ENCODE results near the gene MICAL3. TPM values are rescaled to one million over a fixed set of nuclear protein-coding genes. Genes with fewer than 3 reads are reported as not detected.
"Not testable (repeated sequence)": the region's sequence is repeated elsewhere in the genome, so short reads cannot be mapped to it uniquely, and the experiment has no call there.

Gene MICAL3
- polyA plus RNA-seq, 1 donor, result 36.1 TPM

- H3K4me1 ChIP-seq (ENCODE audit: control insufficient read depth, insufficient read depth, low read length), result peaks cover 20% of the 10 kb centered on the region
- 80% methylated on average over 1 of the region's 11 CpGs for WGBS (ENCODE audit: insufficient coverage, low lambda C conversion rate)
- not testable (repeated sequence) for H3K27me3 ChIP-seq (ENCODE audit: control insufficient read depth, insufficient read depth, low read length); H3K27ac ChIP-seq (ENCODE audit: low read length); H3K4me3 ChIP-seq (ENCODE audit: low read length); H3K36me3 ChIP-seq (ENCODE audit: control insufficient read depth, insufficient read depth, low read length); DNase-seq; H3K9me3 ChIP-seq (ENCODE audit: control insufficient read depth, low read depth, low read length)
These were observed 39.3 kb downstream of the MICAL3 start for GRCh38 chr22:17985071-17985470.

GRCh38 chr22:17984114-17984513 is 40.2 kb downstream of the MICAL3 start:
- Histone ChIP-seq H3K27ac (ENCODE audit: low read length) (no peak overlapping the region), H3K4me1 (ENCODE audit: control insufficient read depth, insufficient read depth, low read length) (peaks cover 22% of the 10 kb centered on the region), H3K4me3 (ENCODE audit: low read length) (no peak overlapping the region), H3K9me3 (ENCODE audit: control insufficient read depth, low read depth, low read length) (no peaks in the 10 kb centered on the region), H3K27me3 (ENCODE audit: control insufficient read depth, insufficient read depth, low read length) (no peaks in the 10 kb centered on the region), H3K36me3 (ENCODE audit: control insufficient read depth, insufficient read depth, low read length) (no peaks in the 10 kb centered on the region)
- WGBS (ENCODE audit: insufficient coverage, low lambda C conversion rate), result no CpG with 5 or more reads among the region's 8 CpGs
- no peak for DNase-seq

GRCh38 chr22:17982572-17983141 is 41.7 kb downstream of the MICAL3 start:
- WGBS (ENCODE audit: insufficient coverage, low lambda C conversion rate), result 80% methylated on average over 1 of the region's 7 CpGs
- Histone ChIP-seq H3K27ac (ENCODE audit: low read length) (no peak overlapping the region), H3K36me3 (ENCODE audit: control insufficient read depth, insufficient read depth, low read length) (no peaks in the 10 kb centered on the region), H3K27me3 (ENCODE audit: control insufficient read depth, insufficient read depth, low read length) (no peaks in the 10 kb centered on the region), H3K4me1 (ENCODE audit: control insufficient read depth, insufficient read depth, low read length) (peaks cover 22% of the 10 kb centered on the region), H3K4me3 (ENCODE audit: low read length) (no peak overlapping the region), H3K9me3 (ENCODE audit: control insufficient read depth, low read depth, low read length) (no peaks in the 10 kb centered on the region)
- DNase-seq, result peak; percentile 61 to 78

DNA sequence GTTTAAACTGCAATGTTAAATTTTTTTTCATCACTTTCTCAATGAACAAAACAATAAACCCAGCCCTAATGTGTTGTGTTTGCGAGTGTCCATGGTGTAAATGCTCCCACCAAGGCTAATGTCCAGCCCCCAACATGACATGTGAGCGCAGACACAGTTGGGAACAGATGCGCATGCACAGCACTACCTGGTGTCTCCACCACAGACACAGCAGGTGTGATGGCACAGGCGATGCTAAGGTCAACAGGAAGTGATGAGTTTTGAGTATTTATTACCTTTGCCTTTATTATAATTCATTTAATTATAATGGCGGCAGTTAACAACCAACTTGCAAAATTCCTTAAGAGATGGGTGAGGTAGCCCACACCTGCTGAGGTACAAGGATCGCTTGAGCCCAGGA is 42.9 kb downstream of the MICAL3 start:
- no peak overlapping the region for H3K27ac ChIP-seq (ENCODE audit: low read length)
- H3K9me3 ChIP-seq (ENCODE audit: control insufficient read depth, low read depth, low read length), result no peaks in the 10 kb centered on the region
- WGBS (ENCODE audit: insufficient coverage, low lambda C conversion rate), result no CpG with 5 or more reads among the region's 6 CpGs

GRCh38 chr22:17980638-17981051 is 43.7 kb downstream of the MICAL3 start:
- no peak overlapping the region for H3K4me3 ChIP-seq (ENCODE audit: low read length)
- DNase-seq, result peak; percentile 87 to 89
- peak overlapping the region; percentile 47 for H3K27ac ChIP-seq (ENCODE audit: low read length)
- no peaks in the 10 kb centered on the region for H3K27me3 ChIP-seq (ENCODE audit: control insufficient read depth, insufficient read depth, low read length)
- H3K4me1 ChIP-seq (ENCODE audit: control insufficient read depth, insufficient read depth, low read length), result peaks cover 22% of the 10 kb centered on the region
- no peaks in the 10 kb centered on the region for H3K36me3 ChIP-seq (ENCODE audit: control insufficient read depth, insufficient read depth, low read length)
- no CpG with 5 or more reads among the region's 13 CpGs for WGBS (ENCODE audit: insufficient coverage, low lambda C conversion rate)
- H3K9me3 ChIP-seq (ENCODE audit: control insufficient read depth, low read depth, low read length), result no peaks in the 10 kb centered on the region

More for the DNA sequence above, 42.9 kb downstream of the MICAL3 start:
- H3K27me3 ChIP-seq (ENCODE audit: control insufficient read depth, insufficient read depth, low read length), result no peaks in the 10 kb centered on the region
- no peak overlapping the region for H3K4me3 ChIP-seq (ENCODE audit: low read length)
- no peaks in the 10 kb centered on the region for H3K36me3 ChIP-seq (ENCODE audit: control insufficient read depth, insufficient read depth, low read length)
- DNase-seq, result no peak
- peaks cover 22% of the 10 kb centered on the region for H3K4me1 ChIP-seq (ENCODE audit: control insufficient read depth, insufficient read depth, low read length)

DNA sequence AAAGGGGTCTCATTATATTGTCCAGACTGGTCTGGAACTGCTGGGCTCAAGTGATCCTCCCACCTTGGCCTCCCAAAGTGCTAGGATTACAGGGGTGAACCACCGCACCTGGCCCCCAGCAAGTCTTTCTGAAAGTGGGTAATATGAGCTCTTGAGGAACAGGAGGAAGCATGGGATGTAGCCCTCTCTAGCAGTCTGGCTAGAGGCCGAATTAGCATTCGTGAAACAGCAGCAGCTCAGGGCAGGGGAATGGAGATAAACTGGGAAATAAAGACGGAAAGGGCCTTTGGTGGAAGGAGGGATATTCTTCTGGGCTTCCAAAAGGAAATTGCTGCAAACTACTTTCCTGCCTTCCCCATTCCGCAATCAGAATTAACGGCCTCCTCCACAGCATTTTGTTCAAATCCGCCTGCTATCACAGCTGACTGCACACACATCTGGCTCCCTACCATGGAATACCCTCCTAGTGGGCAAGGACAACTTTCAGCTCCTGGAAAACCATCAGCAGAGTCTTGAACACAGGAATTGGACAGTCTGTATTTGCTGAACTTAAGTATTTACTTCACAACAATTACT is 44.3 kb downstream of the MICAL3 start:
- no CpG with 5 or more reads among the region's 7 CpGs for WGBS (ENCODE audit: insufficient coverage, low lambda C conversion rate)
- Histone ChIP-seq H3K4me3 (ENCODE audit: low read length) (no peak overlapping the region), H3K27ac (ENCODE audit: low read length) (peak overlapping the region; percentile 47), H3K4me1 (ENCODE audit: control insufficient read depth, insufficient read depth, low read length) (peaks cover 22% of the 10 kb centered on the region), H3K27me3 (ENCODE audit: control insufficient read depth, insufficient read depth, low read length) (no peaks in the 10 kb centered on the region), H3K36me3 (ENCODE audit: control insufficient read depth, insufficient read depth, low read length) (no peaks in the 10 kb centered on the region), H3K9me3 (ENCODE audit: control insufficient read depth, low read depth, low read length) (no peaks in the 10 kb centered on the region)
- DNase-seq, result no peak

DNA sequence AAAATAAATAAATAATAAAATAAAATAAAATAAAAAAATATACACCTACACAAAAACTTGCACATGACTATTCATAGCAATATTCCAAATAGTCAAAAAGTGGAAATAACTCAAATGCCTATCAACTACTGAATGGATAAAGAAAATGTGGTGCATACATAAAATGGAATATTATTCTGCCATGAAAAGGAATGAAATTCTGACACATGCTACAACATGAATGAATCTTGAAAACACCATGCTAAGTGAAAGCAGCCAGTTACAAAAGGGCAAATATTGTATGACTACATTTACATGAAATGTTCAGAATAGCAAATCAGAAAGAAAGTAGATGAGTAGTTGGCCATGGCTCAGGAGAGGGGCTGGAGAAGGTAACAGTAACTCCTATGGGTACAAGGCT is 46.3 kb downstream of the MICAL3 start:
- Histone ChIP-seq H3K9me3 (ENCODE audit: control insufficient read depth, low read depth, low read length) (no peaks in the 10 kb centered on the region), H3K27me3 (ENCODE audit: control insufficient read depth, insufficient read depth, low read length) (no peaks in the 10 kb centered on the region), H3K36me3 (ENCODE audit: control insufficient read depth, insufficient read depth, low read length) (peaks cover 6% of the 10 kb centered on the region), H3K27ac (ENCODE audit: low read length) (no peak overlapping the region), H3K4me1 (ENCODE audit: control insufficient read depth, insufficient read depth, low read length) (peaks cover 29% of the 10 kb centered on the region), H3K4me3 (ENCODE audit: low read length) (no peak overlapping the region)
- DNase-seq, result no peak

DNA sequence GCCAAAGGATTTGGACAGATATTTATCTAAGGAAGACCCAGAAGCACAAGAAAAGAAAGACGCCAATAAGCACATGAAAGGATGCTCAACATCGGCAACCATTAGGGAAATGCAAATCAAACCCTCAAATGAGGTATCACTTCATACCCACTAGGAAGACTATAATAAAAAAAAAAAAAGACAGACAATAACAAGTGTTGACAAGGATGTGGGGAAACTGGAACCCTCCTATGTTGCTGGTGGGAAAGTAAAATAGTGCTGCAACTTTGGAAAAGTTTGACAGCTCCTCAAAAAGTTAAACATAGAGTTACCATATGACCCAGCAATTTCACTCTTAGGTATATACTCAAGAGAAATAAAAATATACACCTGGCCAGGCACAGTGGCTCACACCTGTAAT is 47.0 kb downstream of the MICAL3 start:
- H3K4me1 ChIP-seq (ENCODE audit: control insufficient read depth, insufficient read depth, low read length), result peaks cover 32% of the 10 kb centered on the region

DNA sequence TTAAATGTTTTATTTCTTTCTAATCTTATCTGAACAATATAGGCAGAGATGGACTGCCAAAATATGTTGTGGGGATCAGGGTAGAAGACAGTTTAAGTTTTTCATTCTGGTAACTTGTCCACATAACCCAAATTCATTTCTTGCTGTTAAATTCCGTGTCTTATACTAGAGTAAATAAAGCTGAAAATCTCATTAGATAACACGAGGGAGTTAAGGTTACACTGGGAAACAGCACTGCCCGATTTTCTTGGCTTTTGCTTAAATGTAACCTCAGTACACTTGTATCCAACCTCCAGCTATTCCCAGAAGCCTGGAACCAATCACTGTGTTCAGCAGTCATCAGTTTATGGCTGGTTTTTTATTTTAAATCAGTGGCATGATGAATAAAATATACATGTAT is 48.2 kb downstream of the MICAL3 start:
- no peak for DNase-seq
- WGBS (ENCODE audit: insufficient coverage, low lambda C conversion rate), result no CpG with 5 or more reads among the region's 3 CpGs
- no peaks in the 10 kb centered on the region for H3K9me3 ChIP-seq (ENCODE audit: control insufficient read depth, low read depth, low read length)
- no peak overlapping the region for H3K27ac ChIP-seq (ENCODE audit: low read length)
- peaks cover 30% of the 10 kb centered on the region for H3K4me1 ChIP-seq (ENCODE audit: control insufficient read depth, insufficient read depth, low read length)
- no peaks in the 10 kb centered on the region for H3K27me3 ChIP-seq (ENCODE audit: control insufficient read depth, insufficient read depth, low read length)
- peaks cover 6% of the 10 kb centered on the region for H3K36me3 ChIP-seq (ENCODE audit: control insufficient read depth, insufficient read depth, low read length)
- H3K4me3 ChIP-seq (ENCODE audit: low read length), result no peak overlapping the region

More for the DNA sequence above, 47.0 kb downstream of the MICAL3 start:
- H3K27ac ChIP-seq (ENCODE audit: low read length), result no peak overlapping the region
- no peaks in the 10 kb centered on the region for H3K27me3 ChIP-seq (ENCODE audit: control insufficient read depth, insufficient read depth, low read length)
- no peak overlapping the region for H3K4me3 ChIP-seq (ENCODE audit: low read length)
- no peak for DNase-seq
- H3K9me3 ChIP-seq (ENCODE audit: control insufficient read depth, low read depth, low read length), result no peaks in the 10 kb centered on the region
- 100% methylated on average over 2 of the region's 2 CpGs for WGBS (ENCODE audit: insufficient coverage, low lambda C conversion rate)
- peaks cover 6% of the 10 kb centered on the region for H3K36me3 ChIP-seq (ENCODE audit: control insufficient read depth, insufficient read depth, low read length)

DNA sequence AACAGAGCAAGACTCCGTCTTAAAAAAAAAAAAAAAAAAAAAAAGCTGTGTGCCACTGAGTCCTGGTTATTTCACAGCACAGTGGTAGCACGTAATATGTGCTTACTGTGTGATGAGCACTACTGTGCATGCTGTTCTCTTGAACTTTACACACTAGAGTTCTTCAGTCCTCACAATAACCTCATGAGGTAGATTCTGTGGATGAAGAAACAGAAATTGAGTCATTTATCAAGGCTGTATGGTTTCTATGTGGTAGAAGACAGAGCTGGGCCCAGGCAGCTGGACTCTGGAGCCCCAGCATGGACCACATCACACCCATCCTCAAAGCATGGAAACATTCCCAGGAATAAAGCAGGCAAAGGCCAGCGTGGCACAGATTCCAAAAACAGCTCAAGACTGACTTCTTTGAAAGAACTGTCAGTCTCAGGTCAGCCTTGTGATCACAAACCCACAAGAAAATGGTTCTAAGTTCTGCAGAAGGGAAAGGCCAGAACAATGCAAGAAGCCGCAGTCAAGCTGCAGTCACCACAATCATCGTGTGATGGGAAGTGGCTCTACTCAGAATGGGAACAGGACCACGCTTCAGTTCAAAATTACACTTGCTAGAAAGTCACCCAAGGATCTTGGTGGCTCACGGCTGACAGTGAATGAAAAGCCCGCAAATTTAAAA is 49.5 kb downstream of the MICAL3 start:
- Histone ChIP-seq H3K27ac (ENCODE audit: low read length) (no peak overlapping the region), H3K4me3 (ENCODE audit: low read length) (no peak overlapping the region), H3K9me3 (ENCODE audit: control insufficient read depth, low read depth, low read length) (no peaks in the 10 kb centered on the region), H3K36me3 (ENCODE audit: control insufficient read depth, insufficient read depth, low read length) (peaks cover 6% of the 10 kb centered on the region), H3K4me1 (ENCODE audit: control insufficient read depth, insufficient read depth, low read length) (peaks cover 18% of the 10 kb centered on the region), H3K27me3 (ENCODE audit: control insufficient read depth, insufficient read depth, low read length) (no peaks in the 10 kb centered on the region)
- DNase-seq, result no peak
- no CpG with 5 or more reads among the region's 8 CpGs for WGBS (ENCODE audit: insufficient coverage, low lambda C conversion rate)

DNA sequence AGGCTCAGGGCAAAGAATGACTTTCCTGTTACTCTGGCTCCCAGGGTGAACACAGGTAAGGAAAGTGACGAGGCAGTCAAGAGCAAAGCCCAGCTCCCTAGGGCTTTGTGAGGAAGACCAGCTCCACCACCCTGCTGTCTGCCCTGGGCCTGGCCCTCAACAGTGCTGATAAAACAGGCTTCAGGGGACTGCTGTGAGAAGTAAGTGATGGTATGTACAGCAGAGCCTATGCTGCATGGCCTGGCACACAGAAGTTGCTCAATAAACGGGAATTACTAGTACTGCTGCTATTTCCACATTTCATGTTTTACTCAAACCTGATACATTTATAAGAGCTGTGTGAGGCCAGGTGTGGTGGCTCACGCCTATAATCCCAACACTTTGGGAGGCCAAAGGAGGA is 50.3 kb downstream of the MICAL3 start:
- Histone ChIP-seq H3K27ac (ENCODE audit: low read length) (no peak overlapping the region), H3K4me3 (ENCODE audit: low read length) (no peak overlapping the region), H3K9me3 (ENCODE audit: control insufficient read depth, low read depth, low read length) (no peaks in the 10 kb centered on the region), H3K4me1 (ENCODE audit: control insufficient read depth, insufficient read depth, low read length) (peaks cover 18% of the 10 kb centered on the region), H3K27me3 (ENCODE audit: control insufficient read depth, insufficient read depth, low read length) (no peaks in the 10 kb centered on the region), H3K36me3 (ENCODE audit: control insufficient read depth, insufficient read depth, low read length) (peaks cover 6% of the 10 kb centered on the region)
- DNase-seq, result no peak
- WGBS (ENCODE audit: insufficient coverage, low lambda C conversion rate), result no CpG with 5 or more reads among the region's 3 CpGs
